Measurements from ENCODE around the gene ITGAV. TPM values are rescaled to one million over a fixed set of nuclear protein-coding genes. Genes with fewer than 3 reads are reported as not detected.

ITGAV gene
- total RNA-seq, 4 donors from 2014 or later: 100 to 127 (median 117) TPM

- H3K4me3 ChIP-seq: no peak overlapping the region
- WGBS, 2 donors (ENCODE audit: low coverage in 1 of 2): 12 to 39% methylated on average over 2 of the region's 2 CpGs
- no peaks in the 10 kb centered on the region for H3K27me3 ChIP-seq
- no peak for TF ChIP-seq EP300 (IDR thresholded peaks at IDR 0.05)
- TF ChIP-seq POLR2A (IDR thresholded peaks at IDR 0.05): no peak
- no peak for TF ChIP-seq CTCF (IDR thresholded peaks at IDR 0.05)
- no peak for TF ChIP-seq POLR2AphosphoS5 (IDR thresholded peaks at IDR 0.05)
- ATAC-seq: no peak
- peaks cover 0 to 10% (median 0%) of the 10 kb centered on the region in 3 donors for H3K9me3 ChIP-seq
- H3K4me1 ChIP-seq: no peaks in the 10 kb centered on the region
- no peak overlapping the region for H3K27ac ChIP-seq
- H3K36me3 ChIP-seq: no peaks in the 10 kb centered on the region
Observed at GRCh38 chr2:186687807-186688211, 98.0 kb downstream of the ITGAV start.

GRCh38 chr2:186688813-186689212 is 99.0 kb downstream of the ITGAV start:
- H3K27me3 ChIP-seq: no peaks in the 10 kb centered on the region
- no peak overlapping the region for H3K27ac ChIP-seq
- no peaks in the 10 kb centered on the region for H3K36me3 ChIP-seq
- H3K4me3 ChIP-seq: no peak overlapping the region
- peaks cover 0 to 10% (median 0%) of the 10 kb centered on the region in 3 donors for H3K9me3 ChIP-seq
- TF ChIP-seq CTCF (IDR thresholded peaks at IDR 0.05): no peak
- TF ChIP-seq POLR2A (IDR thresholded peaks at IDR 0.05): no peak
- TF ChIP-seq EP300 (IDR thresholded peaks at IDR 0.05): no peak
- no peak for TF ChIP-seq POLR2AphosphoS5 (IDR thresholded peaks at IDR 0.05)
- peaks cover 0 to 7% (median 0%) of the 10 kb centered on the region in 3 donors for H3K4me1 ChIP-seq
- ATAC-seq: no peak
- WGBS, 2 donors (ENCODE audit: low coverage in 1 of 2): 93 to 100% methylated on average over 3 of the region's 3 CpGs

- no peaks in the 10 kb centered on the region for H3K27me3 ChIP-seq
- peaks cover 0 to 20% (median 0%) of the 10 kb centered on the region in 3 donors for H3K4me1 ChIP-seq
- peaks cover 0 to 10% (median 0%) of the 10 kb centered on the region in 3 donors for H3K9me3 ChIP-seq
- 79 to 98% methylated on average over 2 of the region's 2 CpGs for WGBS, 2 donors (ENCODE audit: low coverage in 1 of 2)
- H3K36me3 ChIP-seq: no peaks in the 10 kb centered on the region
- TF ChIP-seq POLR2AphosphoS5 (IDR thresholded peaks at IDR 0.05): no peak
- no peak for ATAC-seq
- H3K27ac ChIP-seq: no peak overlapping the region
- H3K4me3 ChIP-seq: no peak overlapping the region
Observed at GRCh38 chr2:186690786-186691185, 100.9 kb downstream of the ITGAV start.

GRCh38 chr2:186691231-186691630 is 101.4 kb downstream of the ITGAV start:
- no peak for TF ChIP-seq POLR2AphosphoS5 (IDR thresholded peaks at IDR 0.05)
- no peak for TF ChIP-seq EP300 (IDR thresholded peaks at IDR 0.05)
- no peak for TF ChIP-seq CTCF (IDR thresholded peaks at IDR 0.05)
- TF ChIP-seq POLR2A (IDR thresholded peaks at IDR 0.05): no peak

GRCh38 chr2:186691900-186692299 is 102.0 kb downstream of the ITGAV start:
- Histone ChIP-seq H3K27me3 (no peaks in the 10 kb centered on the region), H3K4me3 (no peak overlapping the region), H3K9me3 (peaks cover 0 to 10% (median 0%) of the 10 kb centered on the region in 3 donors), H3K36me3 (no peaks in the 10 kb centered on the region), H3K27ac (no peak overlapping the region), H3K4me1 (peaks cover 0 to 23% (median 0%) of the 10 kb centered on the region in 3 donors)
- no peak for ATAC-seq
- TF ChIP-seq POLR2A (IDR thresholded peaks at IDR 0.05): no peak
- no peak for TF ChIP-seq CTCF (IDR thresholded peaks at IDR 0.05)
- no peak for TF ChIP-seq EP300 (IDR thresholded peaks at IDR 0.05)
- TF ChIP-seq POLR2AphosphoS5 (IDR thresholded peaks at IDR 0.05): no peak
- WGBS, 2 donors (ENCODE audit: low coverage in 1 of 2): 91 to 97% methylated on average over 5 of the region's 5 CpGs

More at GRCh38 chr2:186691231-186691630, 101.4 kb downstream of the ITGAV start:
- no peak overlapping the region for H3K27ac ChIP-seq
- peaks cover 0 to 10% (median 0%) of the 10 kb centered on the region in 3 donors for H3K9me3 ChIP-seq
- H3K27me3 ChIP-seq: no peaks in the 10 kb centered on the region
- H3K4me1 ChIP-seq: peaks cover 0 to 23% (median 0%) of the 10 kb centered on the region in 3 donors
- ATAC-seq: no peak
- H3K36me3 ChIP-seq: no peaks in the 10 kb centered on the region
- H3K4me3 ChIP-seq: no peak overlapping the region

Data from gastroesophageal sphincter (tissue), 4 donors.